Measurements from ENCODE around the gene NXPE1.
"Not testable (repeated sequence)": the region's sequence is repeated elsewhere in the genome, so short reads cannot be mapped to it uniquely, and the experiment has no call there.

GRCh38 chr11:114606802-114607075 lies 47.1 kb upstream of the NXPE1 start:
- not testable (repeated sequence) for TF ChIP-seq REST (IDR thresholded peaks at IDR 0.05; ENCODE audit: low read depth); CTCF (IDR thresholded peaks at IDR 0.05 in 2 of 3, conservative IDR thresholded peaks at IDR 0.05 in 1 of 3; ENCODE audit: borderline replicate concordance in 1 of 3, insufficient read depth in 1 of 3, low read depth in 2 of 3, low read length in 2 of 3); RAD21 (IDR thresholded peaks at IDR 0.05; ENCODE audit: low read depth); CEBPB (IDR thresholded peaks at IDR 0.05; ENCODE audit: low read depth); JUND (IDR thresholded peaks at IDR 0.05); ELF1 (IDR thresholded peaks at IDR 0.05; ENCODE audit: borderline replicate concordance, low read depth); ZNF274 (IDR thresholded peaks at IDR 0.05; ENCODE audit: low read depth, low read length); MAX (IDR thresholded peaks at IDR 0.05); YY1 (IDR thresholded peaks at IDR 0.05; ENCODE audit: extremely low read depth, insufficient replicate concordance, low read depth, low read length)
